Right ventricle myocardium superior (tissue), 1 donor: ENCODE measurements around the gene FN3K. TPM values are rescaled to one million over a fixed set of nuclear protein-coding genes. Genes with fewer than 3 reads are reported as not detected.
A peak's percentile ranks its signal among the peaks of the same experiment; 100 is the strongest.

Source experiments
- ATAC-seq: fragments of 200-7000 bp; cut with Tn5 transposase; one replicate; pipeline ENCODE4 v1.9.1; 2020; ENCODE audit warnings: mild to moderate bottlenecking; ENCODE audit not compliant: poor library complexity
- DNase-seq: peaks from one replicate; pipeline ENCODE4 v3.0.0-alpha.2; 2020
- intact Hi-C: fragments of 100-400 bp; cut with DNase I; formaldehyde crosslinking; loops from one replicate; pipeline ENCODE4 v1.11.2; 2022
- total RNA-seq: library from RNA; stranded (reverse); fragmentation: NEBNext Ultra II Directional; extraction: Animal tissue kit (Norgen Biotek cat#: 25700); gene quantifications from one replicate; pipeline ENCODE4 v1.2.1, GENCODE V29; 2021
- donor health status: DM: no; HTN: yes; CAD: no; lungs with severe emphysema.

The FN3K gene
- total RNA-seq, 1 donor from 2014 or later, result 80.2 TPM

DNA sequence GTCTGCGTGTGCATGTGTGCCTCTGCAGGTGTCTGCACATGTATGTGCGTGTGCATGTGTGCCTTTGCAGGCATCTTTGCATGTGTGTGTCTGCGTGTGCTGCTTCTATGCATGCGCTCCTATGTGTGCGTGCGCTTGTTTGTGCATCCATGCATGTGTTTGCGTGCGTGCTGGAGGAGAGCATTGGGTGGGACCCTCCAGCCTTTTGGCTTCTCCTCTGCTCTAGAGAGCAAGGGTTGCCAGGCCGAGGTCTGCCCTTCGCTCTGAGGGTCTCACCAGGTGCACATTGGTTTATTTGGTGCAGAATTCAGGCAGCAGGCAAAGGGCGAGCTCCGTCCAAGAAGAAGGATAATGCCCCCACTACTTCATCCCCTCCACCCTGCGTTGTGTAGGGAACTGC lies 35.9 kb upstream of the FN3K start:
- DNase-seq, result peak; percentile 20
- ATAC-seq, result no peak
- intact Hi-C loops, result loop anchor here (5.0 kb wide), 1 partner anchor 47 kb away; no protein-coding TSS in a partner anchor

DNA sequence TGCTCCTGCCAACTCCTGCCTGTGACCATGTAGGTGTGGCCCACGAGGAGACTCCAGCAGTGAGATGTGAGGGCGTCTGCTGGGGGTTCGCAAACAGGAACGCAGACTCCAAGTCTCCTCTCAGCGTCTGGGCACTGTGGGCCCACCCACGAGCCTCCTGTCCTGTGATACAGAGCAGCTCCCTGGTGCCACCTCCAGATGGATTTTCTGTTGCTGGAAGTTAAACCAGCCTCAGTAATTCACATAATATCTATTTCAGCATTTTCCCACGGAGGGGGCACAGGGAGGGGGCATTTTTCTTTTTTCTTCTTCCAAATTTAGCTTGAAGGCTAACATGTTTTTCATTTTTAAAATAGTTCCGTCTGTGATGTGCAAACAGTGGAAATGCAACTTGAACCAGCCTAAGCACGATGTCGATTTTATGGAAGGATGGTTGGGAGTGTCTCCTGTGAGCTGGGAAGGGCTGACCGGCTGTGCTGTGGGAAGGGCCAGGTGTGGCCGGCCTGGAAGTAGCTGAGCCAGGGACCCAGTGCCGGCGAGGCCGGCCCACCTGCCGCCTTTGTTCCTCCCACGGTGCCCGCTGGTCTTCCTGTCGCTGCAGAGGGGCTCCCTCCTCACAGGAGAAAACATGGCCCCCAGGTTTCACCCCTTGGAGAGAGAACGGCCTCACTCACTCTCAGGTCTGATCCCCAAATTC lies 33.0 kb upstream of the FN3K start:
- DNase-seq (peak; percentile 30), ATAC-seq (no peak)
- intact Hi-C loops, result no loop called here

DNA sequence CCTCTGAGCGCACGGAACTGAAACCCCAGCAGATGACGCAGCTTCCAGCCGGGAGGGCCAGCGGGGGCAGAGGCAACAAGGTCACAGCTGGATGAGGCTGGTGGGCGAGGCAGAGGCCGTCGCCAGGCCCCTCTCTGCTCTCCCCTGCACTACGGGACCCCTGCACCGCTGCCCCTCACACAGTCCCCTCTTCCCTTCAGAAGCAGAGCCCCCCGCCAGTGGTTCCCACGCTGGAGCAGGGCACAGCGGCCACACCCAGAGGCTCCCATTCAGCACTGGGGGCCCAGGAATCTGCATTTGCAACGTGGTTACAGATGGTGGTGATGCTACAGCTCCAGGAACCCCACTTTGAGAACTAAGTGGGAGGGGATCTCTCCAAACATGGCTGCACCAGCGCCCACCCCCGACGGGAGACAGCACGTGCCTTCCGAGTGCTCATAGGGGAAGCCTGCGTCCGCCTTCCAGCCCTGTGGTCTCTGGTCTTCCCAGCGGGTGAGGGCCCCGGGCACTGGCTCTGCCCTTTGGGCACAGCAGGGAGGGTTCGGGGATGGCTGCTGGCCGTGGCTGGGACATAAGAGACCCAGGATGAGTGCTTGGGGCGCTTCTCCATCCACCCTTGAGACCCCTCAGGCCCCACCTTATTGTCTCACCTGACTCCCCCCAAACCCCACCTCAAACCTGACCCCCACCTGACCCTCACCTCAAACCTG lies 32.2 kb upstream of the FN3K start:
- peak; percentile 39 for DNase-seq
- no peak for ATAC-seq
- intact Hi-C loops, result no loop called here

DNA sequence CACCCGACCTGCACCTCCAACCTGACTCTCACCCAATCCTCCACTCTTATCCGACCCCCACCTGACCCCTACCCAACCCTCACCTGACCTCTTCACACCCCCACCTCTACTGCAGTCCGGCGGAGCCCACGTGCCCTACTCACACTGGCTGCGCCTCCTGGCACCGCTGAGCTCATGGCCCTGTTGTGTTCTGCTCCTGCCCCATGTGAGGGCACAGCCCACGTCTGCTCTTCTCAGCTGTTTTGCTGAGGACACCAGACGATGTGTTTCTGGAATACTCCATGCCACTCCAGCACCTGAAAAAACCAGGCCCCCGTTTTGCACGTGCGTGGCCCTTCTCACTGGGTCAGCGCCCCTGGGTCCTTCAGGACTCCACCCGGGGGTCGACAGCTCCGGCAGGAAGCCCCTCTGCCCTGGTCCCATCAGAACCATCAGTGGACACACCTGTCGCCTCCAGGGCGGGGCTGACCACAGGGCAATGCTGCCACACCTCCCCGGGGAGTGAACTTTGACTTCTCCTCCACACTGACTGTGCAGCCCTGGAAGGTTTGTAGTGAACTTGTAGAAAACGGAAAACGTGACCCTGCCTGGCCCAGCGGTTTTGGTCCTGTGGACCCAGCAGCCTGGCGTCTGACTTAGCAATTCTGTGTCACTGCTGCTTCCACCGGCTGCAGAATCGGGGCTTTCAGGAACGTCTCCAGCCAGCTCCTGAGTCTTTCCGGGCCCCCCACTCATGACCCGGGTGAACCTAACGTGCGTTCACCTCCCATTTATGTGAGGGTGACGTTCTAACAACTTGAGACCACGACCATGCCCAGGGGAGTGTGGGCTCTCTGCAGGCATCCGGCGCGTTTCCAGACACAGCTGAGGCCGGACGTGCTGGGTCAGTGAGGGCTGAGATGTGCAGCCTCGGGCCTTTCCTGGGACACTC lies 31.2 kb upstream of the FN3K start:
- intact Hi-C loops, result no loop called here
- ATAC-seq (no peak), DNase-seq (peak; percentile 33)

DNA sequence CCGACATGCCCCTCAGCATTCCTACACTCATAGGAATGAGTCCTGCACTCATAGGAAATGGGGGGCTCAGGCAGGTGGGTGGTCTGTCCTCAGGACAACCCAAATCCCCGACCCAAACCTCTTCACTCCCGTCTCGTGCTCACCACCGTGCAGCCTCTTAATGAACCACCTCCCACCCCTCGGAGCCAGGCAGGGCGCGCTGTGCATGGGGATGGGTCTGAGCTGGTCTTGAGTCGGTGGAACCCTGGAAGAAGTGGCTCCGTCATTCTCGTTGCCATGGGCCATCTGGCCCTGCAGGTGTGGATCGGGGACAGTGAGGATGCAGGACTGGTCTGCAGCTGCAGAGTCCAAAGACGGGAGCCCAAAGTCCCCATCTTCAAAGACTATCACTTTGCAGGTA lies 30.5 kb upstream of the FN3K start:
- intact Hi-C loops, result no loop called here
- ATAC-seq (no peak), DNase-seq (peak; percentile 31)

DNA sequence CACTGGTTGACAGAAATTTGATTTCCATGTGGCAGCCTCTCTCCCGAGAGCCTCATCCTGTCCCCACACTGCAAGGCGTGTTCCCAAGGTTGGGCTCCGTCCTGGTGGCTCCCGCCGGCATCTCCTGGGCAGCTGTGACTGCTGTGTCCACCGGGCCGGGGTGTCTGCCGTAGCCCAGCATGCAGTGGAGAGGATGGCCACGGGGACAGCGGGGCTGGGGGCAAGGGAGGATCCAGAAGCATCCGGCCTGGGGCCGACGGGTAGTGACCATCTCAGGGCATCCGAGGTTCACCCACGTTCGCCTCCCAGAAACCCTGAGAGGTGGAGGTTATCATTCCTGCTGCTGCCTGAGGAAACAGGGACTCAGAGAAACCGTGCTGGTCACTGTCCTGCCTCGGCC lies 29.7 kb upstream of the FN3K start:
- no peak for ATAC-seq
- peak; percentile 29 for DNase-seq
- intact Hi-C loops, result no loop called here

DNA sequence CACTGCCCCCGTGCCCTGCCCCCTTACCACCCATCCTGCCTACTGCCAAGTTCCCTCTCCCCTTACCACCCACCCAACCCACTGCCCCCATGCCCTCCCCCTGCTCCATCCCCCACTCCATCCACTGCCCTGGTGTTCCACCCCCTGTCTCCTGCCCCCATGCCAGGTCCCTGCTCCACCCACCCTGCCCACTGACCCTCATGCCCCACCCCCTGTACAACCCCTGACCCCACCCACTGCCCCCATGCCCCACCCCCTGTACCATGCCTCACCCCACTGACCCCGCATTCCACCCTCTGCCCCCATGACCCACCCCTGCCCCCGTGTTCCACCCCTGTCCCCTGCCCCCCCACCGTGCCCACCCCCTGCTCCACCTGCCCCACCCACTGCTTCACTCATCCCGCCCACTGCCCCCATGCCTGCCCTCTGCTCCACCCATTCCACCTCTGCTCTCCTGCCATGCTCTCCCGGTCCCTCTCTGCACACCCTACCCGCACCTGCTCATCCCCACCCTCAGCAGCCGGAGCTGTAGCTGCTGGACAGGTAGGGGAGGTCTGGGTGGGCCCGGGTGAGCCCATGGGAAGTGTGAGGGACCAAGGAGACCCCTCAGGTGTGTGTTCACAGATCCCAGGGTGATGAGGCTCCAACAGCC lies 26.3 kb upstream of the FN3K start:
- peak; percentile 20 for DNase-seq
- ATAC-seq, result no peak
- intact Hi-C loops, result no loop called here

DNA sequence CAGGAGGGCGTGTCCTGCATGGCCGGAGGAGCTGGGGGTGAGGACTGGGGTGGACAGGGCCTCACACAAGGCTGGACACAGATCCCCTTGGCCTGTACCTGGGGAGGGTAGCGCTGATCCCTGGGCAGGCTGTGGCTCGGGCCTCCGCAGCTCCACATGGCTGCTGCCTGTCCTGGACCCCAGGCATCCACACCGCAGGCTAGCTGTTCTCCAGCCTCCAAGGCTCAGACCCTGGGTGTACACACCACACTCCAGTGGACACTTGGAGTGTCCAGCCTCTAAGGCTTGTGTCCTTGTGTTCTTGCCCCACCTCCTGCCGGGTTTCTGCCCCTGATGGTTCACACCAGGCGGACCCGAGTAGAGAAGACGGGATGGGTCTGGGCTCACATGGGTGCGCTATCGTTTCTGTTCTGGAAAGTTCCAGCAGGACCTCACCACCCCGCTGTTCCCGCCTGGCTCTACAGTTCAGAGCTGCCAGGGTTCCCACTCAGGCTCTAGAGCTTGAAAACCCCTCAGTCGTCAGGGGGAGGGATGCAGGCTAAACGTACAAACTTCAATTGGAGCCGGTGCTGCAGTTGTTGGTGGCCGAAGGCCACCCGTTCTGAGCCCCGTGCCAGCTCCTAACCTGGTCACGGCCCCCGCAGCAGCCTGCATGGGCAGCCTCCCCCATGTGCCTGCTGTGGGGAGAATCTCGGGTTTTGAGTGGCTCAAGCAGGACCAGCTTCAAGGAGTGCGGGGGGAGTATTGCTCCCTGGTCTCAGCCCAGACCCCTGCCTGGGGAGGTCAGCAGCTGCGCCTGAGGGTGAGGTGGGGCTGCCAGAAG lies 25.5 kb upstream of the FN3K start:
- peak; percentile 35 for DNase-seq
- ATAC-seq, result no peak
- intact Hi-C loops, result no loop called here

DNA sequence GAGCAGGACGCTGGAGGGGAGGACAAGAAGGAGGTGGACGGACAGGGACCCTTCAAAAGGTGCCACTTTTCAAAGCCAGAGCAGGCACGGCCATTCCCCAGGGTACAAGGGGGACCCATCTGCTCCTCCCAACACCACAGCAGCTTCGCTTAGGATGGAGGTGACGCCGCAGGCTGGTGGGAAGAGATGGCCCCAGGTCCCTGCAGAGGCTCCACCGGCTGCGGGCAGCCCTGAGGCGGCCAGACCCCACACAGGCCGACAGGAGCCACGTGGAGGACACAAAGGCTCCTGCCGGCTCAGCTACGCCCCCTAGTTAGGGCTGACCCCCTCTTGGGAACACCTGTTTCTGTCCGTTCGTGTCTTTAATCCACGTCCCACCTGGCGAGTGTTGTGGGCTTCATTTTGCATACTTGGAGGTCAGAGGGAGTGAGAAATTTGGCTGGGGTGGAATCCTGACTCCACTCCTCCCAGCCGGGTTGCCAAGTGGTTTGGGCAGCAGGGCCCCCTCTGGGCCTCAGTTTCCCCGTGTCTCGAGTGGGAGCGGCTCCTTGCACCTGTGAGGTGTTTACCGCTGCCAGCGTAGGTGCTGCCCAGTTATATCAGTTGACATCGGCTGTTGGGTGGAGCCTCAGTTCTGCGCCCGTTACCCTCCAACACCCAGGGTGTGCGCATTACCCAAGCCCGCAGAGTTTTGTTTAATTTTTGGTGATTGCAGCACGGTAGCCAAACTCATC lies 24.7 kb upstream of the FN3K start:
- ATAC-seq (no peak), DNase-seq (peak; percentile 37)
- intact Hi-C loops, result no loop called here

DNA sequence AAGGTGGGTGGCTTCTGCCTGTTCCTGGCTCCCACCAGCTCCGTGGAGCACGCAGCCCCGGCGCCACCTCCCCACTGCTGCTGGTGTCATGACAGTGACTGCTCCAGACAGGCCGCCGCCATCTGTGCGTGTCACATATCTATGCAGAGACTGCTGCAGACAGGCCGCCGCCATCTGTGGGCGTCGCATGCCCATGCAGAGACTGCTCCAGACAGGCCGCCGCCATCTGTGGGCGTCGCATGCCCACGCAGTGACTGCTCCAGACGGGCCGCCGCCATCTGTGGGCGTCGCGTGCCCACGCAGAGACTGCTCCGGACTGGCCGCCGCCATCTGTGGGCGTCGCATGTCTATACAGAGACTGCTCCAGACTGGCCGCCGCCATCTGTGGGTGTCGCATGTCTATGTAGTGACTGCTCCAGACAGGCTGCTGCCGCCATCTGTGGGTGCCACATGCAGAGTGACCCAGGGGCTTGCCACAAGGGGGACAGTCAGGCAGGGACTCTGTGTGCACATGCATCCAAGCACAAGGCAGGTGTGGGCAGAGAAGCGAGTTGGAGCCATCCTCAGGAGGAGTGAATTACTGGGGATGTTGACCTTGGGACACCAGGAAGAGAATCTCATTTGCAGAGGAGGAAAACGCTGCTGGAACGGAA lies 22.2 kb upstream of the FN3K start:
- DNase-seq, result no peak
- intact Hi-C loops, result no loop called here
- no peak for ATAC-seq

DNA sequence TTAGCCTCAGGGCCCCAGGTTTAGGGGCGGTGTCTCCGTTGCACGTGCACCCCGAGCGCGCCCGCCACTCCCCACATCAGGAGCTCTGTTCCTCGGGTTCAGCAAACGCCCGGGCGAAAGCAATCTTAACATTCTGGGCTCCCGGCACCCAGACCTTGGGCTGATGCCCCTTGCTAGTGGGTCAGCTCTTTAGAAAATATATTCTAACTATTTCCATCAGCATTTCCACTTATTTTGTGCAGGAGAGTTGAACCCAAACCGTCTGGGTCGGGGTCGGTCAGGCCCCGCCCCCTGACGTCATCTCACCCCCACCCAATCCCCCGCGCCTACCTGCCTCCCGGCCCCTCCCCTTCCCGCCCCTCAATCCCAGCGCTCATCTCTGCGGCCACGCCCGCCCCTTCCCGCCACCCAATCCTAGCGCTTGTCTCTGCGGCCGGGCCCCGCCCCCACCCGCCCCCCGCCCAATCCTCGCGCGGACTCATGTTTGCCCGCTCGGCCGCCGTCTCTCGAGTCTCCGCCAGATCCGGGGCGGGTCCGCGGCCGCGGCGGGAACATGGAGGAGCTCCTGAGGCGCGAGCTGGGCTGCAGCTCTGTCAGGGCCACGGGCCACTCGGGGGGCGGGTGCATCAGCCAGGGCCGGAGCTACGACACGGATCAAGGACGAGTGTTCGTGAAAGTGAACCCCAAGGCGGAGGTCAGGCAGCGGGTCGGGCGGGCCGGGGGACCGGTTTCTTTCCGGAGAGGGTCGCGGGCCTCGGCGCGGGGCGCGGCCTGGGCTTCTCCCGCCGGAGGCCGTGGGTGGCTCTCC lies 19.0 kb upstream of the FN3K start, which contains the start of gene FN3KRP:
TSS of gene FN3KRP (plus strand) at position 504 of the 808 bp plus-strand sequence. CDS start at position 554, 50 bp downstream.
- DNase-seq (peak; percentile 97), ATAC-seq (peak; percentile 98)
- intact Hi-C loops, result no loop called here

DNA sequence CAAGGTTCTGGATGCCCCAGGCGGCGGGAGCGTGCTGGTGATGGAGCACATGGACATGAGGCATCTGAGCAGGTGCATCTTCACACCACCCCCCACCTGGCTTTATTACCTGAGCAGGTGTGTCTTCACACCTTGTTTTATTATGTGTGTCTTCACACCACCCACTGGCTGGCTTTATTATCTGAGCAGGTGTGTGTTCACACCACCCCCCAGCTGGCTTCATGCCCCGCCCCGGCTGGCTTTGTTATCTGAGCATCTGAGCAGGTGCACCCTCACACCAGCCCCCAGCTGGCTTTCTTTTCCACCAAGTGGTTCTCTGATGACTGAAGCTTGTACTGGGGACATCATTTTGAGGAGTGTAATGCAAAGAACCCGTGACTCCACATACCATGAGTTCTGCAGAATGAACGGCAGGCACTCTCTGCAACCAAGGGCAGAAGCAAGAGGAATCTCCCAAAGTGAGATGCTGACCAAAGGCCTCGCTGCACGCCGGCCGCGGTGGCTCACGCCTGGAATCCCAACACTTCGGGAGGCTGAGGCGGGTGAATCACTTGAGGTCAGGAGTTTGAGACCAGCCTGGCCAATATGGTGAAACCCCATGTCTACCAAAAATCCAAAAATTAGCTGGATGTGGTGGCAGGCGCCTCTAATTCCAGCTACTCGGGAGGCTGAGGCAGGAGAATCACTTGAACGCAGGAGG lies 16.3 kb upstream of the FN3K start:
- no peak for DNase-seq
- no peak for ATAC-seq
- intact Hi-C loops, result no loop called here

DNA sequence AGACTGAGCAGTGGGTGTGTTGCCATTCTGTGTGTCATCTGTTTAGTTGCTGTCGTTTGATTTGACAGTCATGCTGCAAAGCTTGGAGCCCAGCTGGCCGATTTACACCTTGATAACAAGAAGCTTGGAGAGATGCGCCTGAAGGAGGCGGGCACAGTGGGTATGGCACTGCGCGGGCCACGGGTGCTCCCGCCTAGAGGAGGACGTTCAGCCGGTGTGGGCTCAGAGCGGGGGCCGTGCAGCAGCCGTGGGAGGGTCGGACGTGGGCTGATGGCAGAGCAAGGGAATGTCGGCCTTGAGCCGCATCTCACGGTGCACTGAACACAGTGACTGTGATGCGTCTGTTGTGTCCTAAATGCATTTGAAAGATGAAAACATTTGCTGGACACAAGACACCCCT lies 15.2 kb upstream of the FN3K start:
- no peak for DNase-seq
- ATAC-seq, result no peak

DNA sequence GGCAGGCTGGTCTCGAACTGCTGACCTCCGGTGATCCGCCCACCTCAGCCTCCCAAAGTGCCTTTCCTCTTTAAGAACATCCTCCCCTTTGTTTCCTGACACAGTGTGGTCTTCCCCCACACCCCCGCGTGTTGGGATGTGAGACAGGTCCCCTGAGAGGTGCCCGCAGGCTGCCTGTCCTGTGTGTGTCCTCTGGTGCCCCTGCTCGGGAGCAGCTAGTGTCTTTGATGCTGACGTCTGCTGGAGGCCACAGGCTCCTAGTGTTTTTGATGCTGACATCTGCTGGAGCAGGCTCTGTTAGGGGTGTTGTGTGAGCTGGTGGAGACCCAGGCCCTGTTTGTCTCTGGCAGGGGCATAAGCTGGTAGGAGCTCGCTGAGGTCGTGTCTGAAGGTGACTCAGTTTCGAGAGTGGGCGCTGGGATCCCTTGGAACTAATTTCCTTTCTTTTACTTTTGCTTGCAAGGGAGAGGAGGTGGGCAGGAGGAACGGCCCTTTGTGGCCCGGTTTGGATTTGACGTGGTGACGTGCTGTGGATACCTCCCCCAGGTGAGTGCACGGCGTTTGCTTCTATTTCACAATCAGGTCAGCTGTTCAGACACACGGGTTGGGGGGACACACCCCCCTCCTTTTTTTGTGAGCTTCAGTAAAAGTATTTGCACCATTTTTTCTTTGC lies 12.9 kb upstream of the FN3K start:
- DNase-seq, result no peak
- ATAC-seq, result no peak
- intact Hi-C loops, result no loop called here

More for the DNA sequence above, 15.2 kb upstream of the FN3K start:
- intact Hi-C loops, result no loop called here
